Neural progenitor cell (in vitro differentiated cells): ENCODE results near the gene TRAF1.

Source experiments
- CTCF ChIP-seq: fragments of 200-600 bp; sonication (generic); IDR thresholded peaks from 2 replicates; pipeline ENCODE4 v1.5.1; 2017; ENCODE audit warnings: antibody characterized with exemption, mild to moderate bottlenecking
- EZH2 ChIP-seq: fragments of 200-600 bp; sonication (generic); IDR thresholded peaks from 2 replicates; pipeline ENCODE4 v1.6.1; 2017; ENCODE audit warnings: antibody characterized with exemption, mild to moderate bottlenecking, moderate library complexity

DNA sequence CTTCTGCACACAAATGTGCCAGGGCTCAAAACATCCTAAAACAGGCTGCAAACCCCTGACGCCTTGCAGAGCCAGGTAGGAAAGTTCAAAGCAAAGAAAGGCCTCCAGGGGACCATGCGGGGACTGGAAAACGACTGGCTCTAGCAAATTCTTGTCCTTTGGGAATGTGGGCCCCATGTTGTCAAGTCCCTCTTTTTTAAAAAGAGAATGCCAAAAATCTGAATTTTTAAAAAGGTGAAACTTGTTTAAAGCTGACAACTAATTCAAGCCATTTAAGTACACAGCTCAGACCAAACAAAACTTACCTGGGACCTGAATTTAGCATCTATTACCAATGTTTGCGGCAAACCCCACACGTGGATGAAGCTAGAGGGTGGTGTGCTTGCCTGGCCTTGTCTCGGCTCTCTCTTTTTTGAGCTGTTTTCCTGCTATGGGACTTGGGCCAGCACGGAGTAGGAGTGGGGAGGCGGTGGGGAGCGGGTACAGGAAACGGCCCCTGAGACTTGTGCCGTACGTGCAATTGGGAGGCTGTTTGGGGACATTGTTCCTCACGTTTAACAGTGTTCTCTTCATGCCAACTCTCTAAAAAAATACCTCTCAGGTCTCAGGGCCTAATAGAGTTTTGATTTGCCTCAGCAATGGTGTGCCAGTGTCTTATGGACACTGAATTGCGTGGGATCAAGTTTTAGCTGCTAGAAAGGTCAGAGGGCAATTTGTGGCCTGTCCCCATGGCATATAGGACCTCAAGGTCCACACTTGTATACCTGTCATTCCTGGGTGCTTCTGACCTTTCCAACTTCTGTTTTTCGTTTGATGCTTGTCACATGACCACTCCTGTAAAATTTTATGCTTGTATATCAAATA, 34.5 kb downstream of the TRAF1 start:
- TF ChIP-seq EZH2, result no peak
- TF ChIP-seq CTCF, result no peak
